RPMI8226 (cell line): Measurements from ENCODE around the gene INSL3.
"Not testable (repeated sequence)": the region's sequence is repeated elsewhere in the genome, so short reads cannot be mapped to it uniquely, and the experiment has no call there.

Source experiments
- DNase-seq: peaks from one replicate; pipeline ENCODE4 v3.0.0-alpha.2; 2015

INSL3 gene

DNA sequence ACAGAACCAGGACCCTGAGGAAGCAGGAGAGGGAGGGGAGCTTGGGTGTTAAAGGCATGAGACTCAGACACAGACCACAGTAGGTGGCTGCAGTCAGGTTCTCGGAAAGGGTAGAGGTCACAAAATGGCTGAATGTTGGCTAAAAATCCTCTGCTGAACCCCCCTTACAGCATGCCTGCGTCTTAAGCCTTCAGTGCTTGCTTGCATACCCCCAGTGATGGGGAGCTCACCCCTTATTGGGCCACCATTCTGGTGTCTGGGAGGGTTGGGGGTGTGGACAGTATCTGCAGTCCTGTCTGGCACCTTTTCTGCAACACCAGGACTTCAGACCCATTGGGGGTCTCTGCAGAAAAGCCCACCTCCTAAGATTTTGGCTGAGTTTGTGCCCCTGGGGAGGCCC lies 40.5 kb downstream of the INSL3 start:
- no peak for DNase-seq

DNA sequence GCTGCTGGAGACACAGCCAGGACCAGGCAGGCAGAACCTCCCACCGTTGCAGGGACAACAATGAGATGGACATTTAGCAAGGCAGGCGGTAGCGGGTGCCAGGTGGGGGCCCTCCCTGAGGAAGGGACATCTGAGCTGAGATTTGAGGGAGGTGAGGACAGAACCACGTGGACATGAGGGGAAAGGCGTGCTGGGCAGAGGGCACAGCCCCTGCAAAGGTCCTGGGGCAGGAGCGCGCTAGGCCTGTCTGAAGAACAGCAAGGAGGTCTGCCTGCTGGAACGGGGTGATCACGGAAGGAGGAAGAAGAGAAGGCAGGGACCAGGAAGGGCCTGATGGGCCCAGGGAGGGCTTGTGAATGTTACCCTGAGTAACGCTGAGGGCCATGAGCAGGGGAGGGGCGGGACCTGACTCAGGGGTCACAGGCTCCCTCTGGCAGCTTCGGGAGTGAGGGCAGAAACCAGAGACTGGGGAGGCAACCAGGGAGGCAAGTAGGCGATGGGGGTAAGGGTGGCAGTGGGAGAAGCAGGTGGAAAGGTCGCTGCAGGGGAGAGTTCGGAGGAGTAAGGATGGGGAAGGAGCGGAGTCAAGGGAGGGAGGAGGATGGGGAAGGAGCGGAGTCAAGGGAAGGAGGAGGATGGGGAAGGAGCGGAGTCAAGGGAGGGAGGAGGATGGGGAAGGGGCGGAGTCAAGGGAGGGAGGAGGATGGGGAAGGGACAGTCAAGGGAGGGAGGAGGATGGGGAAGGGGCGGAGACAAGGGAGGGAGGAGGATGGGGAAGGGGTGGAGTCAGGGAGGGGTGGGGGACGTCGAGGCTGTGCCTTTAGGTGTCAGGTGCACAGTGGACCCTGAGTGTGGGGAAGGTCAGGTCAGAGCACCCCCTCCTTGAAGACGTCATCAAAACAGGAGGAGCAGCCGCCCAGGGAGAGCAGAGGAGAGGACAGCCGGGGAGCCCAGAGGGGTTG lies 42.1 kb downstream of the INSL3 start:
- DNase-seq = no peak

DNA sequence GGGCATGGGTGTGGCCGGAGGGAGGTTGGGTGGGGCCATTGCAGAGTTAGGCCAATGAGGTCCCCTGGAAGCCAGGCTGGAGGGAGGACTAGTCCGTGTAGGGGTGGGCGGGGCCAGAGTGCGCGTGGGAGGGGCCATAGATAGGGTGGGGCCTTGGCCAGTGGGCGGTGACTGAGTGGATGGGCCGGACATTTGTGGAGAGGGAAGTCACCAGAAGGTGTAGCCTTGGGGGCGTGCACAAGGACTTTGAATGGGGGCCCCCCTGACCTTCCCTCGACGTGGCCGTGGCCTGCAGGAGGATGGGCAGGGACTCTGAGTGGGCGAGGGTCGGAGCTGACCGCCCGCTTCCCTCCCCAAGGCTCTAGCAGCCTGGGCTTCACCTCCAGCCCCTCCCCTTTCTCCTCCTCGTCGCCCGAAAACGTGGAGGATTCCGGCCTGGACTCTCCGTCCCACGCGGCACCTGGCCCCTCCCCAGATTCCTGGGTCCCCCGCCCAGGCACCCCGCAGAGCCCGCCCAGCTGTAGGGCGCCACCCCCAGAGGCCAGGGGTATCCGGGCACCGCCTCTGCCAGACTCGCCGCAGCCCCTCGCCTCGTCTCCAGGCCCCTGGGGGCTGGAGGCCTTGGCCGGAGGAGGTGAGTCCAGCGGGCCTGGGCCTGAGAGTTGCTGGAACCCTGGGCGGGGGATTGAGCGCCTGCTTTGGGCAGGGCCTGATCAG lies 42.9 kb downstream of the INSL3 start:
- DNase-seq = peak; percentile 38

DNA sequence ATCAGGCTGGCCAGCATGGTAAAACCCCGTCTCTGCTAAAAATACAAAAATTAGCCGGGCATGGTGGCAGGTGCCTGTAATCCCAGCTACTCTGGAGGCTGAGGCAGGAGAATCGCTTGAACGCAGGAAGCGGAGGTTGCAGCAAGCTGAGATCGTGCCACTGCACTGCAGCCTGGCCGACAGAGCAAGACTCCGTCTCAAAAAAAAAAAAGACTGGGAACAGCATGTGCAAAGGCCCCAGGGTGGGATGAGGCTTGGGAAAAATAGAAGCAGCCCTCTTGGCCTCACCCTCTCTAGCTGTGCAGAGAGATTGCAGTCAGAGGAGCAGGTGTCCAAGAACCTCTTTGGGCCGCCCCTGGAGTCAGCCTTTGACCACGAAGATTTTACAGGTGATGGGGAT lies 43.5 kb downstream of the INSL3 start:
- DNase-seq = not testable (repeated sequence)

DNA sequence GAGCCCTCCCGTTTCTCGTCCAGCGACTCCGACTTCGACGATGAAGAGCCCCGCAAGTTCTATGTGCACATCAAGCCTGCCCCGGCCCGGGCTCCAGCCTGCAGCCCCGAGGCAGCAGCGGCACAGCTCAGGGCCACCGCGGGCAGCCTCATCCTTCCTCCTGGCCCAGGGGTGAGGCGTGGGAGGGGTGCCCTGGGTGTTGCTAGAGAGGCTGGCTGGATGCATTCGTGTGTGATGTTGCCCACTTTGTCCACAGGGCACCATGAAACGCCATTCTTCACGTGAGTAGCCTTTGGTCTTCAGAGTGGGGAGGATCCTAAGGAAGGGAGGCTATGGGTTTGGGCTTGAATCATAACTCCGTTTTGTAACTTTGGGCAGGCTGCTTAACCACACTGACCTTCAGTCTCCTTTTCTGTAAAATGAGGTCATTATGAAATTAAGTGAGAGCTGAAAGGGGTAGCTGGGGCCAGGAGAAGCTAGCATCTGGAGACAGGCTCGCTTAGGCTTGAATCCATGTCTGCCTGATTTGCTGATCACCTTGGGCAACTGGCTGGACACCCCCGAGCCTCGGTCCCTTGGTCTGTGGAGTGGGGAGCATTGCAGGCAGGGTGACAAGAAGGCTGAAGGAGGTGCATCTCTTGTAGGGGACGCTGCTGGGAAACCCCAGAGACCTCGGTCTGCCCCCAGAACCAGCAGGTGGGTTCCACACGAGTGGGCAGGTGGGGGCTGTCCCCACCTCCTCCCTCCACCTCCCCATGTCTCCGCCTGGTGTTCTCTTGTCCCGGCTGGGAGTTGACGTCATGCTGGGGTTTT lies 45.1 kb downstream of the INSL3 start:
- DNase-seq = no peak

DNA sequence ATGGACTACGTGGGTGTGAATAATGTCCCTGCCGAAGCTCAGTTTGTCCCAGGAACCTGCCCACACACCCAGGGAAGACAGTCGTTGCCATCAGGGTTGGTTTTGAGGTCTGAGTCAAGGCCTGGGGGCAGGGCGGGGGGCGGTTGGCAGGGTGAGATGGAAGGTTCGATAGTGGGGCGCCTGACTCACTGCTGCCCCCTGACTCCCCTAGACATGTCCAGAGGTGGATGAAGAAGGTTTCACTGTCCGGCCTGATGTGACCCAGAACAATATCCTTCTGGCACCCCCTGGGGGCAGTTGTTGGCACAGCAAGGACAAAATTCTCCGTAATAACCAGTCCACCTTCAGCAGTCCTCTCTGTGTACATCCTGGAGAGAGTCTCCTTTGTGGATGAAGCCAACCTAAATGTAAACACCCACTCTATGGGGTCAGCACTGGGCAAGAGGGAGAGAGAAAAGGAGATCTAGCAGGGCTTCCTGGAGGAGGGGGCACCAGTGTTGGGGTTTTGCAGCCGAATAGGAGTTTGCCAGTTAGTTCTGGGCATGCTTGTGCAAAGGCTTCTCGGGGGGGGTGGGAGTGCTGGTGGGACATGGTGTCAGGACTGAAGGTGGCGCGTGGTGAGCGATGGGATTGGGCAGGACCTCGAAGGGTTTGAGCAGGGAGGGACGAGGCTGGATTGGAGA lies 45.9 kb downstream of the INSL3 start:
- DNase-seq = peak; percentile 43

DNA sequence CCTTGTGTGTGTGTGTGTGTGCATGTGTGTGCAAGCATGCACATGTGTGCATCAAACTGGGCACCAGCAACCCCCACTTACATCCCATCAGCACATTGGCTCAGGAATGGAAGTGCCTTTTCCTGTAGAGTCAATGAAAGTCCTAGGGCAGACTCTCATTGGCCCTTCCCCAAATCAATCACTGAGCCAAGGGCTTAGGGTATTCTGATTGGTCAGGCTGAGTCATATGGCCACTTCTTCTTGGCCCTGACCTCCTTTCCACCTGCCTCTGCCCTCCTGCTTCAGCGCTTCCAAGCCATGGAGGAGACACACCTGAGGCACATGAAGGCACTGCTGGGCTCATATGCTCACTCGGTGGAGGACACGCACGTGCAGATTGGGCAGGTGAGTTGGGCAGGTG lies 49.1 kb downstream of the INSL3 start:
- peak; percentile 38 for DNase-seq

DNA sequence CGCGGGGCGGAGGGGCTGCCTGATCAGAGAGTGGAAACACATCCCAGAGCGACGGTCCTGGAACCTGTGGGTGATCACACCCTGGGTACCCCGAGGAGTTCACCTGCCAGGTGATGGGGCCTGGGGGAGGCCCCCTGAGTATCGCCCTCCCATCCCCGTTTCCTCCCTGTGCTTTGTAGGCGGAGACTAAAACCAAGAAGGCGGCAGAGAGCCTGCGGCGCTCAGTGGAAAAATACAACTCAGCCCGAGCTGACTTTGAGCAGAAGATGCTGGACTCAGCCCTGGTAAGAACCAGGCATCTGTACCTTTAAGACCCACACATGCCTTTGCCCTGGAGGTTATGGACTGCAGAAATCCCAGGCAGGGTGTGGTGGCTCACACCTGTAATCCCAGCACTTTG lies 50.7 kb downstream of the INSL3 start:
- DNase-seq = no peak

DNA sequence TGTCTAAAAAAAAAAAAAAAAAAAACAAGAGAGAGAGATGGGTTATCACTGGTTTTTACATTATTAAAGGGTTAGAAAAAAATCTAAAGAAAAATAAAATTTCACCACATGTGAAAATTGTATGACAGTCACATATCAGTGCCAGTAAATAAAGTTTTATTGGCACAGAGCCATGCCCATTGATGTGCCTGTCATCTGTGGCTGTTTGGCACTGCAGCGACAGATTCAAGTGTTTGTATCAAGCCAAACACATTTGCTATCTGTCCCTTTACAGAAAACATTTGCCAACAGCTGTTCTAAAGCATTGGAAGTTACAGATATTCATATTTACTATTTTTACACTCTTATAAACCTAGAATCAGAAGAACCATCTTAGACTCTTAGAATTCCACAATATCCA lies 53.8 kb downstream of the INSL3 start:
- no peak for DNase-seq

DNA sequence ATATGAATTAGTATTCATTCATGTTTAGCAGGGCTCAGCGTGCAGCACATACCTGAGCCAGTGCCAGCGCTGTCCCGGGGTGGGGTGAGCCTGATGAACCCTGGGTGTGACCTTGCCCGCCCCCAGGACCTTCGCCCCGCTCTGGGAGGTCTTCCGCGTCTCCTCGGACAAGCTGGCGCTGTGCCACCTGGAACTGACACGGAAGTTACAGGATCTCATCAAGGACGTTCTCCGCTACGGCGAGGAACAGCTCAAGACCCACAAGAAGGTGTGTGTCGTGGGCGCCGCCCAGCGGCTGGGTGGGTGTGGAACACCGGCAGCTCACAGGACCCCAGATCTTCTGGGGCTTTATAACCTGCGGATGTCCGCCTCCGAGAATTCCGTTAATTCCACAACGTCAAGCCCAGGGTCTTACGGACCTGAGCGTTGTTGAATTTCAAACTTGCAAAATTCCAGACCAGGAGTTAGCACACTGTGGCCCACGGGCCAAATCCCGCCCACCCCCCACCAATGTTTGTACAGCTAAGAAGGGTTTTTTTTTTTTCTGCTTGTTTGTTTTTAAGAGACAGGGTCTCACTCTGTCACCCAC lies 54.7 kb downstream of the INSL3 start:
- no peak for DNase-seq
